ENCODE results near the gene SST. TPM values are rescaled to one million over a fixed set of nuclear protein-coding genes. Genes with fewer than 3 reads are reported as not detected.

SST gene
- total and polyA plus RNA-seq, 2 of the 8 experiments (the other 6 are each of a cell fraction or from before 2014, with no cell fraction given), result 0.50 TPM; not detected in 1

- TF ChIP-seq CTCF (IDR thresholded peaks at IDR 0.05; ENCODE audit: control extremely low read depth in 1 of 3, insufficient read depth in 1 of 3, low read depth in 1 of 3, low read length in 3 of 3) (no peak), SIN3A (conservative IDR thresholded peaks at IDR 0.05 in 1 of 2, IDR thresholded peaks at IDR 0.05 in 1 of 2; ENCODE audit: low read depth in 1 of 2, low read length in 2 of 2) (no peak)
Observed at GRCh38 chr3:187630404-187630803, 39.8 kb downstream of the SST start (continued).
